OCI-LY3 (cell line): ENCODE results near the gene HCFC1.

ENCODE experiments used
- H2AFZ ChIP-seq: fragments of 200-600, 300-600 bp; shearing (Covaris generic); 2 replicates; pipeline ENCODE4 v1.6.0; 2014; ENCODE audit warnings: antibody characterized with exemption, low read depth, low read length
- H3K27ac ChIP-seq: fragments of 200-600, 300-600 bp; sonication (generic); 2 replicates; pipeline ENCODE4 v1.5.1; 2014; ENCODE audit warnings: mild to moderate bottlenecking, low read length, moderate library complexity, mixed read lengths
- H3K27me3 ChIP-seq: fragments of 200-600, 300-600 bp; sonication (generic); 2 replicates; pipeline ENCODE4 v1.6.1; 2014; ENCODE audit warnings: low read depth, low read length, mixed read lengths
- H3K36me3 ChIP-seq: fragments of 200-600, 300-600 bp; sonication (generic); replicated peaks from 2 replicates; pipeline ENCODE3; 2014; ENCODE audit warnings: low read depth, low read length, mixed read lengths
- H3K4me1 ChIP-seq: fragments of 300-600, 200-600 bp; sonication (generic); 2 replicates; pipeline ENCODE4 v1.6.1; 2014; ENCODE audit warnings: low read length, mixed read lengths
- H3K4me2 ChIP-seq: fragments of 200-600, 300-600 bp; sonication (generic); 2 replicates; pipeline ENCODE4 v1.6.1; 2014; ENCODE audit warnings: low read length, mixed read lengths
- H3K4me3 ChIP-seq: fragments of 300-600, 200-600 bp; sonication (generic); 2 replicates; pipeline ENCODE4 v1.5.1; 2014; ENCODE audit warnings: antibody characterized with exemption, mild to moderate bottlenecking, low read length, moderate library complexity
- H3K79me2 ChIP-seq: fragments of 300-600, 200-600 bp; shearing (Covaris generic); 2 replicates; pipeline ENCODE4 v1.6.1; 2014; ENCODE audit warnings: mild to moderate bottlenecking, low read length, mixed read lengths
- H3K9ac ChIP-seq: fragments of 300-600, 200-600 bp; shearing (Covaris generic); 2 replicates; pipeline ENCODE4 v1.6.0; 2014; ENCODE audit warnings: mild to moderate bottlenecking, low read length, moderate library complexity
- H3K9me3 ChIP-seq: fragments of 200-600, 300-600 bp; shearing (Covaris generic); 2 replicates; pipeline ENCODE4 v1.6.1; 2014; ENCODE audit warnings: low read length, mixed read lengths; ENCODE audit not compliant: insufficient read depth
- H4K20me1 ChIP-seq: fragments of 200-600, 300-600 bp; sonication (generic); 2 replicates; pipeline ENCODE4 v1.6.1; 2016; ENCODE audit warnings: low read length, mixed read lengths; ENCODE audit not compliant: insufficient read depth
- CTCF ChIP-seq: fragments of 200-600, 300-600 bp; sonication (generic); IDR thresholded peaks from 2 replicates; pipeline ENCODE4 v1.5.1; 2014; ENCODE audit warnings: antibody characterized with exemption, low read length, low read depth
- EZH2phosphoT487 ChIP-seq: fragments of 200-600 bp; shearing (Covaris generic); IDR thresholded peaks from 2 replicates; pipeline ENCODE4 v1.6.1; 2018; ENCODE audit warnings: antibody characterized with exemption, mixed run types, low read depth

HCFC1 gene

DNA sequence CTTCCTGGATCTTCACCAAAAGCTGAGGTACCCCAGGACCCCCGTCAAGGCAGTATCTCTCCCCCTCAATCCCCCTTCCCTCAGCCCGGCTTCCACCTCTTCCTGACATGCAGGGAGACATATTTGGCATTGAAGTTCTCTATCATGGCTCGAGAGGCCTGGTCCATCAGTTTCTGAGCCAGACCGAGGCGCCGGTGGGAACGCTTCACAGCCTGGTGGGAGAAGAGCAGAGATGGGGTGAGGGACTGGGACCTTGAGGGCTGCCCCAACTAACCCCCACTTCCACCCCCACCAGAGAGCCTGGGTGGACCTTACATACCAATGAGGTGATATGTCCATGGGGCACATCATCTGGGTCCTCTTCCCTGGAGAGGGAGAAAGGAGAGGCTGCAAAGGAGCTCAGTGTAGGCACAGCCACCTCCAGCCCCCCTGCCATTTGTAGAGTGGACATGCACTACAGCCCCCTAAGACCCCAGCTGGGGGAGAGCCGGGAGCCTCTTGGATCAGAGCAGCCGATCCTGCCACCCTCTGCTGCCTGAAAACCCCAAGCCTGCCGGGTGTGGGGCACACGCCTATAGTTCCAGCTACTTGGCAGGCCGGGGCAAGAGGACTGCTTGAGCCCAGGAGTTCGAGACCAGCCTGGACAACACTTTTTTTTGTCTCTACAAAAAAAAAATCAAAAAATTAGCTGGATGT lies 39.2 kb downstream of the HCFC1 start:
- Histone ChIP-seq H3K9ac (no peak overlapping the region), H3K79me2 (peaks cover 45% of the 10 kb centered on the region), H3K4me3 (no peak overlapping the region), H3K4me2 (no peak overlapping the region), H3K27me3 (no peaks in the 10 kb centered on the region), H3K36me3 (peaks cover 3% of the 10 kb centered on the region), H3K4me1 (peaks cover 15% of the 10 kb centered on the region), H4K20me1 (no peaks in the 10 kb centered on the region), H3K27ac (no peak overlapping the region), H2AFZ (no peak overlapping the region), H3K9me3 (no peaks in the 10 kb centered on the region)
- TF ChIP-seq CTCF (no peak), EZH2phosphoT487 (no peak)

DNA sequence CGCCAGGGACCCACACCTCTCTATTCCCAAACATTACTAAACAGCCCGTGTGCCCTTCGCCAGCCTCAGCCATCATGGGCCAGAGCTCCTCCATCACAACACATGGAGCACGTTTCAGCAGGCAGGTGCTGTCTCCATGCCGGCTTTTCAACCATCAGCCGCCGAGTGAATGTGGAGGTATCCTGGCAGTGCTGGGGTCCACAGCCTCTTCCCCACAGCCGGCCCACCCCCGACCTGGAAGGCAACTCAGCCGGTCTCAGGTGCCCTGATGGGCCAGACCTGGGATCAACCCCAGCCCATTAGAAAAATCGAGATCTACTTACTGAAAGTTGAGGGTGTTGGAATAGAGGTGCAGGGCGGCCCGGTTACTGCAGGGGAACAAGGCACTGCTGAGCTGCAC lies 39.9 kb downstream of the HCFC1 start:
- no peaks in the 10 kb centered on the region for H4K20me1 ChIP-seq
- peaks cover 47% of the 10 kb centered on the region for H3K79me2 ChIP-seq
- H3K4me1 ChIP-seq, result peaks cover 15% of the 10 kb centered on the region
- H3K9ac ChIP-seq, result no peak overlapping the region
- peaks cover 3% of the 10 kb centered on the region for H3K36me3 ChIP-seq
- no peaks in the 10 kb centered on the region for H3K9me3 ChIP-seq
- H3K27ac ChIP-seq, result no peak overlapping the region
- no peak overlapping the region for H3K4me3 ChIP-seq
- H3K4me2 ChIP-seq, result no peak overlapping the region
- TF ChIP-seq CTCF (no peak), EZH2phosphoT487 (no peak)
- H3K27me3 ChIP-seq, result no peaks in the 10 kb centered on the region
- no peak overlapping the region for H2AFZ ChIP-seq

DNA sequence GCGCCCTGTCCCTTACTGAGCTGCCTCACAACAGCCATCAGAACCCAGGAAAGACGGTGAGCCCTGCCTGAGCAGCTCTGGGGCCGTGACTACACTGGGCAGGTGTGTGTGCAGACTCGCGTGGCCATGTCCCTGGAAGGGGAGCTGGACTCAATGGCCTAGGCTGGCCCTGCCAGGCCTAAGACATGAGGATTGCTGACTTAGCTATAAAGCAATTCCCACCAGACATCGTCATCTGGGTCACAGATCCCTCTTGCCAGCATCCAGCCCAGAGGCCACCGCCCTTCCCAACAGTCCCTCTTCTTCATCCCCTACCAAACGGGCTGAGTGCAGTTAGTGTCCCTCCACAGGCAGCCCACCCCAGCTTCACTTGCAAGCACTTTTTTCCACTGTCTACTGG lies 40.5 kb downstream of the HCFC1 start:
- H3K36me3 ChIP-seq, result peaks cover 3% of the 10 kb centered on the region
- H3K4me2 ChIP-seq, result no peak overlapping the region
- peaks cover 17% of the 10 kb centered on the region for H3K4me1 ChIP-seq
- H3K27ac ChIP-seq, result no peak overlapping the region
- H3K79me2 ChIP-seq, result peaks cover 47% of the 10 kb centered on the region
- no peak overlapping the region for H3K9ac ChIP-seq
- no peak overlapping the region for H2AFZ ChIP-seq
- no peak for TF ChIP-seq EZH2phosphoT487
- no peak for TF ChIP-seq CTCF
- H3K4me3 ChIP-seq, result no peak overlapping the region
- H4K20me1 ChIP-seq, result no peaks in the 10 kb centered on the region
- H3K27me3 ChIP-seq, result no peaks in the 10 kb centered on the region
- H3K9me3 ChIP-seq, result no peaks in the 10 kb centered on the region

GRCh38 chrX:153930011-153930910 lies 41.4 kb downstream of the HCFC1 start:
- peaks cover 17% of the 10 kb centered on the region for H3K4me1 ChIP-seq

More at GRCh38 chrX:153930011-153930910, 41.4 kb downstream of the HCFC1 start:
- Histone ChIP-seq H3K79me2 (peaks cover 52% of the 10 kb centered on the region), H3K9me3 (no peaks in the 10 kb centered on the region), H3K27ac (no peak overlapping the region), H3K36me3 (peaks cover 7% of the 10 kb centered on the region), H3K4me2 (no peak overlapping the region), H4K20me1 (no peaks in the 10 kb centered on the region), H3K4me3 (no peak overlapping the region), H3K9ac (no peak overlapping the region), H3K27me3 (no peaks in the 10 kb centered on the region), H2AFZ (no peak overlapping the region)
- TF ChIP-seq CTCF (no peak), EZH2phosphoT487 (no peak)
